Body of pancreas (tissue), 4 donors: Measurements from ENCODE around the gene TTC7B. TPM values are rescaled to one million over a fixed set of nuclear protein-coding genes. Genes with fewer than 3 reads are reported as not detected.

Source experiments
- ATAC-seq: fragments of 150-250 bp; one replicate; pipeline ENCODE4 v1.9.1; 2016
- DNase-seq, 4 donors: peaks; one replicate each; pipeline ENCODE4 v3.0.0-alpha.2; 2019
- H3K27ac ChIP-seq, 4 donors: fragments of 200-600 bp; sonication (generic); 1 replicate in 3 of 4; 2 replicates in 1 of 4; pipeline versions ENCODE4 v1.5.1 to v1.6.1; 2016 to 2019; ENCODE audit warnings: mild to moderate bottlenecking in 1 of 4, mixed read lengths in 1 of 4, moderate library complexity in 1 of 4
- H3K27me3 ChIP-seq, 2 donors: fragments of 200-600 bp; sonication (generic); one replicate each; pipeline ENCODE4 v1.6.0; 2016; ENCODE audit warnings: mild to moderate bottlenecking in 1 of 2
- H3K36me3 ChIP-seq, 2 donors: fragments of 200-600 bp; sonication (generic); replicated peaks in 1 of 2; 2 replicates each; pipeline ENCODE4 v1.5.1; 2016; ENCODE audit warnings: low read depth in 2 of 2; ENCODE audit not compliant: insufficient read depth in 1 of 2
- H3K4me1 ChIP-seq: fragments of 200-600 bp; sonication (generic); one replicate; pipeline ENCODE4 v1.6.0; 2016
- H3K4me3 ChIP-seq, 2 donors: fragments of 200-600 bp; sonication (generic); 1 replicate in 1 of 2; 2 replicates in 1 of 2; pipeline ENCODE4 v1.5.1; 2016 to 2019
- H3K9me3 ChIP-seq, 3 donors: fragments of 200-600 bp; sonication (generic); 1 replicate in 2 of 3; 2 replicates in 1 of 3; pipeline ENCODE4 v1.5.1; 2016
- POLR2A ChIP-seq, 3 donors: fragments of 450-650 bp; IDR thresholded peaks; one replicate each; pipeline ENCODE4 v1.6.1; 2016; ENCODE audit warnings: antibody characterized with exemption in 3 of 3, mild to moderate bottlenecking in 2 of 3
- WGBS, 2 donors: methylation state at CpG; one replicate each; pipeline ENCODE4 v1.1.5; 2017; 5-methylcytosine and 5-hydroxymethylcytosine counted together
- intact Hi-C: fragments of 100-400 bp; cut with DNase I; formaldehyde crosslinking; loops from one replicate; pipeline ENCODE4 v1.15.1; 2023
- total RNA-seq, 2 donors: library from RNA; depleted of rRNA; stranded (reverse); fragments of >200 nt; gene quantifications; one replicate each; pipeline ENCODE4 v1.1.0, GENCODE V29; 2016
- TF ChIP-seq, protein P1 (sequence below), 7 experiments: fragments of 450-650 bp in 4 of 7; fragments of 200-600 bp in 3 of 7; sonication (generic) in 3 of 7; IDR thresholded peaks; one replicate each; pipeline ENCODE4 v1.5.1; 2016 to 2019; ENCODE audit warnings: antibody characterized with exemption in 7 of 7

Gene TTC7B
- total RNA-seq, 2 donors from 2014 or later: 15.3 to 44.2 TPM

DNA sequence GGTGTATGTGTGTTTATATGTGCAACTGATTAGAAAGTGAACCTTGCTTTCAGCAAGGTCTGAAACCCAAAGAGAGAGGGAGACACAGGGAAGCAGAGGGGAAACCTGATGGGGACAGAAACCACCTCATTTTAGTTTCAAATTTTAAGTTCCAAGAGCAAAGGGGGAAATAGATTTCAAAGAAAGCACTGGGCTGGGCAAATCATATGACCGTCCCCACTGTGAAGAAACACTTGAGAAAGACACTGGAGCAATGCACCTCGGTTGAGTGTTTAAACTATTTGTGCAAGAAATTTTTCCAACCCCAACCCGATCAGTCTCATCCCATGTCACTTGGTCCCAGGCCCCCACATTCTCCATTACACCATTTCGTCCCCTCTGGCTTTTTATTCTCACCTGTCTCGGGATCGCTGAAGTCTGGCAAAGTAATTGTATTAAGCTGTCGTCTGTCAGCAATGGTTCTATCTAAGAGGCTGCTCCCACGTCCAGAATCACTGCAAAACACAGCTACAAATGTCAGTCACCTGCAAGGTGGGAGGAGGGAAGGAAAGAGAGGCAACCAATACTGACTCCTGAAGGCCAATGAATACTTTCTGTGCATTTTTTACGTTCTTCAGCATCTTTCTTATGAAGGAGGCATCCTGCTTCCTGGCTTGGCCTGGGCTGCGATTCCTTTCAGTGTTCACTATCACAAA, 205.7 kb downstream of the TTC7B start:
- H3K27me3 ChIP-seq: no peaks in the 10 kb centered on the region
- no peak for DNase-seq
- H3K9me3 ChIP-seq: no peaks in the 10 kb centered on the region
- intact Hi-C loops: no loop called here
- no peak for ATAC-seq
- H3K27ac ChIP-seq: no peak overlapping the region
- H3K4me3 ChIP-seq: no peak overlapping the region
- TF ChIP-seq, protein P1, sequence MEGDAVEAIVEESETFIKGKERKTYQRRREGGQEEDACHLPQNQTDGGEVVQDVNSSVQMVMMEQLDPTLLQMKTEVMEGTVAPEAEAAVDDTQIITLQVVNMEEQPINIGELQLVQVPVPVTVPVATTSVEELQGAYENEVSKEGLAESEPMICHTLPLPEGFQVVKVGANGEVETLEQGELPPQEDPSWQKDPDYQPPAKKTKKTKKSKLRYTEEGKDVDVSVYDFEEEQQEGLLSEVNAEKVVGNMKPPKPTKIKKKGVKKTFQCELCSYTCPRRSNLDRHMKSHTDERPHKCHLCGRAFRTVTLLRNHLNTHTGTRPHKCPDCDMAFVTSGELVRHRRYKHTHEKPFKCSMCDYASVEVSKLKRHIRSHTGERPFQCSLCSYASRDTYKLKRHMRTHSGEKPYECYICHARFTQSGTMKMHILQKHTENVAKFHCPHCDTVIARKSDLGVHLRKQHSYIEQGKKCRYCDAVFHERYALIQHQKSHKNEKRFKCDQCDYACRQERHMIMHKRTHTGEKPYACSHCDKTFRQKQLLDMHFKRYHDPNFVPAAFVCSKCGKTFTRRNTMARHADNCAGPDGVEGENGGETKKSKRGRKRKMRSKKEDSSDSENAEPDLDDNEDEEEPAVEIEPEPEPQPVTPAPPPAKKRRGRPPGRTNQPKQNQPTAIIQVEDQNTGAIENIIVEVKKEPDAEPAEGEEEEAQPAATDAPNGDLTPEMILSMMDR (IDR thresholded peaks at IDR 0.05): no peak
- TF ChIP-seq POLR2A (IDR thresholded peaks at IDR 0.05): no peak
- H3K36me3 ChIP-seq: peaks cover 0 to 3% of the 10 kb centered on the region in 2 donors
- no peaks in the 10 kb centered on the region for H3K4me1 ChIP-seq
- WGBS, 2 donors: 85% methylated on average over 10 of the region's 10 CpGs

DNA sequence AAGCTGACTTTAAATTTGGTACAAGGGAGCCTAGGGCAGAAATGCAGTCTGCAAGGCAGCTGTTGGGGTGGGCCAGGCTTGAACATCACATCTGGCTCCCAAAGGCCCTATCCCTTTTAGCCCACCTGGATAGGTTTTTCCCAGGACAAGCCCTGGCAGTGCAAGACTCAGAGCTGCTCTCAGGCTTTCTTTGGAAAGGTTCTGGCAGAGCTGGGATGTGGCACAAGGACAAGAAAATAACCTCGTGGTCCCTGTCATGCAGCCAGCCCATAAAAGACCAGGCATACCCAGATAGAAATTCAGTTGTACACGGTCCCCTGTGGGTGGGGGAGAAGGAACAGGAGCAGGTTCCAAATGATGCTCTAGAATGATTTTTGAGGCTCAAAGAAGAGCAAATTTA, 206.9 kb downstream of the TTC7B start:
- no peak for TF ChIP-seq POLR2A (IDR thresholded peaks at IDR 0.05)
- TF ChIP-seq, protein P1 (IDR thresholded peaks at IDR 0.05): no peak
- 67 to 79% methylated on average over 2 of the region's 2 CpGs for WGBS, 2 donors
- peaks cover 0 to 3% of the 10 kb centered on the region in 2 donors for H3K36me3 ChIP-seq
- no peak overlapping the region for H3K27ac ChIP-seq
- DNase-seq (no peak), ATAC-seq (no peak)
- H3K27me3 ChIP-seq: no peaks in the 10 kb centered on the region
- no peaks in the 10 kb centered on the region for H3K4me1 ChIP-seq
- no peaks in the 10 kb centered on the region for H3K9me3 ChIP-seq
- intact Hi-C loops: no loop called here
- no peak overlapping the region for H3K4me3 ChIP-seq

DNA sequence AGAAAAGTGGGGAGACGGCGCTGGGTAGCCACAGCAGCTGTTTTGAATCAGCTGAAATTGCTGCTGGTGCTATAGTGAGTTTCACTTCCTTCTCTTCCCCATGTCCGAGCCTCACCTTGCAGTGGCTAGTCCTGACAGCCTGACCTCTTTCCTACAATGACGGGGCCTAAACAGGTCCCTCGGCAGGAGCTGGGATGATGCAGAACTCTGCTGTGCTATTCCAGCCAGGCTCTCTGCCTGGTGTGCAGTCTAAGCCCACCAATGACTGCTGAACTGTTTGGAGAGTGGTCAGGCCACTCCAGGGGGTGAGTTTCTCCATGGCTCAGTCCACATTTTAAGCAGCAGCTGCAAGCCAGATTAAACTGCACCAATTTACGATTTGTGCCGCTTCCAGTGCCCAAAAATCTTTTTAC, 207.3 kb downstream of the TTC7B start:
- no peak for TF ChIP-seq POLR2A (IDR thresholded peaks at IDR 0.05)
- TF ChIP-seq, protein P1 (IDR thresholded peaks at IDR 0.05): no peak

DNA sequence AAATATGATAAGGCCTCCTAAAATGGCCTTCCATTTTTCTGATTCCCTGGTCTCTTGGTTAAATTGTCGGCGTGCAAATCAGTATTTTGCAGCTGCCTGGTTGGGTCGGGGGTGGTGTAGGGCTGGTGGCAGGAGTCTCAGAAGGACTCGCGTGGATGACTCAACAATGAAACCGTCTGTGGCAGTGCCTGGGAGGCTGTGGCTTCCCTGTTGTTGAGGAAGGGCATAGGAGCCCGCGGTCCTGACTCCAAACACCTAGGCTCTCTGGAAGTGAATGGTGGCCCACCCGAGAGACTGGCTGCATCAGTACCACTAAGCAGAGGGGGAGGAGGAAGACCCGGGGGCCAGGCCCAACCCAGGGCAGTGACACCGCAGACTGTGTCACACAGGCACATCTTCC, 207.9 kb downstream of the TTC7B start:
- ATAC-seq (no peak), DNase-seq (no peak)
- Histone ChIP-seq H3K36me3 (peaks cover 0 to 3% of the 10 kb centered on the region in 2 donors), H3K27ac (no peak overlapping the region), H3K4me3 (no peak overlapping the region), H3K9me3 (no peaks in the 10 kb centered on the region), H3K27me3 (no peaks in the 10 kb centered on the region), H3K4me1 (no peaks in the 10 kb centered on the region)
- TF ChIP-seq, protein P1 (IDR thresholded peaks at IDR 0.05): no peak
- no peak for TF ChIP-seq POLR2A (IDR thresholded peaks at IDR 0.05)
- intact Hi-C loops: no loop called here
- WGBS, 2 donors: 84 to 86% methylated on average over 11 of the region's 11 CpGs

More for the DNA sequence above, 207.3 kb downstream of the TTC7B start:
- Histone ChIP-seq H3K9me3 (no peaks in the 10 kb centered on the region), H3K36me3 (peaks cover 0 to 3% of the 10 kb centered on the region in 2 donors), H3K27me3 (no peaks in the 10 kb centered on the region), H3K4me3 (no peak overlapping the region), H3K4me1 (no peaks in the 10 kb centered on the region), H3K27ac (no peak overlapping the region)
- DNase-seq (no peak), ATAC-seq (no peak)
- intact Hi-C loops: no loop called here
- WGBS, 2 donors: 83 to 95% methylated on average over 5 to 7 of the region's 7 CpGs

DNA sequence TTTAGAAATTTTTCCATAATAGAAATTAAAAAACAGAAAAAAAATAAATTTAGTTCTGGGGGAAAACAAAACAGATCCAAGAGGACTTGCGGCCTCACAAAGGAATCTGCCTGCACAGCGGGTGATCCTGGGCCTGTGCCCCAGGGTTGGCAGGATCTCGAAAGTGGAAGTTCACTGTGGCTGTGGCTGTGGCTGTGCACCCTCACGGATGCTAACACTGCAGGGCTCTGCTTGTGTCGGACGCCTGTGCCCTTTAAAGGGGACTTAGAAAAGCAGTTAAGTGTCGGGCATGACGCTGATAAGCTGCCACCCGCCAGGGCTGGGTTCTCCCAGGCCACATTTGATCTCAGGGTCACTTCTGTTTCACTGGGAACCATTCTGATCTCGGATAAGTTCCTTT, 209.1 kb downstream of the TTC7B start:
- Histone ChIP-seq H3K9me3 (no peaks in the 10 kb centered on the region), H3K36me3 (peaks cover 0 to 3% of the 10 kb centered on the region in 2 donors), H3K4me1 (no peaks in the 10 kb centered on the region), H3K27ac (no peak overlapping the region), H3K4me3 (no peak overlapping the region), H3K27me3 (no peaks in the 10 kb centered on the region)
- TF ChIP-seq, protein P1 (IDR thresholded peaks at IDR 0.05): no peak
- no peak for TF ChIP-seq POLR2A (IDR thresholded peaks at IDR 0.05)
- intact Hi-C loops: no loop called here
- ATAC-seq: no peak
- 92% methylated on average over 10 of the region's 10 CpGs for WGBS, 2 donors
- DNase-seq: no peak
